Cardiac fibroblast (primary cell): ENCODE measurements around the gene GBP7.

Source experiments
- DNase-seq, 2 donors: peaks; one replicate each; pipeline versions ENCODE4 v3.0.0 to v3.0.0-alpha.2; 2010; ENCODE audit warnings: low read depth in 2 of 2
- H3K4me3 ChIP-seq, 2 donors: replicated peaks in 1 of 2; 1 replicate in 1 of 2; 2 replicates in 1 of 2; pipeline ENCODE4 v1.5.1; 2011; ENCODE audit warnings: low read depth in 2 of 2, low read length in 2 of 2, mild to moderate bottlenecking in 2 of 2, moderate library complexity in 1 of 2
- TF ChIP-seq, protein P1 (sequence below): IDR thresholded peaks from one replicate; pipeline ENCODE4 v1.5.1; 2011; ENCODE audit warnings: low read depth, mild to moderate bottlenecking, low read length, inconsistent platforms

The GBP7 gene

GRCh38 chr1:89098857-89099256 is 76.9 kb downstream of the GBP7 start:
- H3K4me3 ChIP-seq, result no peak overlapping the region
- TF ChIP-seq, protein P1, sequence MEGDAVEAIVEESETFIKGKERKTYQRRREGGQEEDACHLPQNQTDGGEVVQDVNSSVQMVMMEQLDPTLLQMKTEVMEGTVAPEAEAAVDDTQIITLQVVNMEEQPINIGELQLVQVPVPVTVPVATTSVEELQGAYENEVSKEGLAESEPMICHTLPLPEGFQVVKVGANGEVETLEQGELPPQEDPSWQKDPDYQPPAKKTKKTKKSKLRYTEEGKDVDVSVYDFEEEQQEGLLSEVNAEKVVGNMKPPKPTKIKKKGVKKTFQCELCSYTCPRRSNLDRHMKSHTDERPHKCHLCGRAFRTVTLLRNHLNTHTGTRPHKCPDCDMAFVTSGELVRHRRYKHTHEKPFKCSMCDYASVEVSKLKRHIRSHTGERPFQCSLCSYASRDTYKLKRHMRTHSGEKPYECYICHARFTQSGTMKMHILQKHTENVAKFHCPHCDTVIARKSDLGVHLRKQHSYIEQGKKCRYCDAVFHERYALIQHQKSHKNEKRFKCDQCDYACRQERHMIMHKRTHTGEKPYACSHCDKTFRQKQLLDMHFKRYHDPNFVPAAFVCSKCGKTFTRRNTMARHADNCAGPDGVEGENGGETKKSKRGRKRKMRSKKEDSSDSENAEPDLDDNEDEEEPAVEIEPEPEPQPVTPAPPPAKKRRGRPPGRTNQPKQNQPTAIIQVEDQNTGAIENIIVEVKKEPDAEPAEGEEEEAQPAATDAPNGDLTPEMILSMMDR, result no peak
- DNase-seq, result no peak

DNA sequence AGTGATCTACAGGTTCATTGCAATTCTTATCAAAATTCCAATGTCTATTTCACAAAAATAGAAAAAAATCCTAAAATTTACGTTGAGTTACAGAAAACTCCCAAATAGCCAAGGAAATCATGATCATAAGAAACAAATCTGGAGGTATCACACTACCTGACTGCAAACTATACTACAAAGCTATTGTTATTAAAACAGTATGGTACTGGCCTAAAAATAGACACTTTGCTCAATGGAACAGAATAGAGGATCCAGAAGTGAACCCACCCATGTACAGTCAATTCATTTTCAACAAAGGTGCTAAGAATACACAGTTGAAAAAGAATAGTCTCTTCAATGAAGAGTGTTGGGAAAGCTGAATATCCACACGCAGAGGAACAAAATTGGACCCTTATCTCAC is 80.1 kb downstream of the GBP7 start:
- no peak for DNase-seq
- TF ChIP-seq, protein P1, result no peak

DNA sequence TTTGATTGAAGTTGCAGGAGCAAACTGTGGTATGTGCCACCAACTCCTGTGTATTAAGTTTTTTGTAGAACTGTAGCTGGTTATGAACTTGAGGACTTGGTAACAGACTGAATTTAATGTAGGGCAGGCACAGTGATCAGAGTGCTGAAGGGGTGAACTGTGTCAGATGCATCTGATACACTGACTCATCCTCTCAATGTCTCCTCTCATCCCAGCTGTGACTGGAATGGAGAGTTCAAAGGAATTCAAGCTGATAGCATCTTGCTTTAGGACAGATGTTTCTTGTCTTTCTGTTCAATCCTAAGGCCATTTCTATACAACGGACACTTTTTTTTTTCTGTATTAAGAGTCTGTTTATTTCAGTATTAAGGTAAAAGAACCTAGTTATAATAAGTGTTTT is 85.8 kb downstream of the GBP7 start:
- DNase-seq, result no peak
- TF ChIP-seq, protein P1, result no peak
- no peak overlapping the region for H3K4me3 ChIP-seq

More for the DNA sequence above, 80.1 kb downstream of the GBP7 start:
- H3K4me3 ChIP-seq, result no peak overlapping the region

DNA sequence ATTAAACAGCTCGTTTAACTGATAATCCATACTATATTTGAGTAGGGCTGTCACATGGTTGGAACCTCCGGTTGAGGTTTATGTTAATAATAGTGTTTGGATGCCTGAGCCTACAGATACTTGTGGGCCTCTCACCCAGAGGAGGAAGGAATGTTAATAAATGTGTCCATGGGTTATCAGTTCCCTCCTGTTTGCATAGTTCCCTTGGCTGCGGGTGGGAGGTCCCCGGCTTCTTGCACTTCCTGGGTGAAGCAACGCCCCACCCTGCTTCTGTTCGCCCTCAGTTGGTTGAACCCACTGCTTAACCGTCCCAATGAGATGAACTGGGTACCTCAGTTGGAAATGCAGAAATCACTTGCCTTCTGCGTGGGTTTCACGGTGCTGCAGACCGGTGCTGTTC is 87.2 kb downstream of the GBP7 start:
- no peak for DNase-seq
- TF ChIP-seq, protein P1, result no peak
- no peak overlapping the region for H3K4me3 ChIP-seq

GRCh38 chr1:89087241-89087640 is 88.6 kb downstream of the GBP7 start:
- TF ChIP-seq, protein P1, result no peak
- no peak for DNase-seq
- H3K4me3 ChIP-seq, result no peak overlapping the region

DNA sequence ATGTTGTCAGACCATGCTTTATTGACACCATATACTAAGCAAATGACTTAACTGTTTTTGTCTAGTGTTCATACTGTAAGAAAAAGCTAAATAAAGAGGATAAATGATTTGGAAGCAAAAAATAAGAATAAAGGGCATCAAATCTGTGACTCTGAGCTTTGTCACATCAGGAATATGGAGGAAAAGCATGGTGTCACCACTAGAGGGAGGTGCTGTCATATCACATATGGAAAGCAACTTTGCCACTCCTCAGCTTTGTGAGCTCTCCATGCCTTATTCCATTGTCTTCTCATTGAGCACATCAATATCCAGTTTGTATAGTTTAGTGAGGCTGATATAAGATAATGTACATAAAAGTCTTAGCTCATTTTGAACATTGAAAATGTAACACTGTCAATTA is 90.0 kb downstream of the GBP7 start:
- peak; percentile 71 to 83 for DNase-seq
- H3K4me3 ChIP-seq, result no peak overlapping the region
- TF ChIP-seq, protein P1, result peak; percentile 59
